ENCODE data around the gene EHD2.
"Not testable (repeated sequence)": the region's sequence is repeated elsewhere in the genome, so short reads cannot be mapped to it uniquely, and the experiment has no call there.

EHD2 gene

DNA sequence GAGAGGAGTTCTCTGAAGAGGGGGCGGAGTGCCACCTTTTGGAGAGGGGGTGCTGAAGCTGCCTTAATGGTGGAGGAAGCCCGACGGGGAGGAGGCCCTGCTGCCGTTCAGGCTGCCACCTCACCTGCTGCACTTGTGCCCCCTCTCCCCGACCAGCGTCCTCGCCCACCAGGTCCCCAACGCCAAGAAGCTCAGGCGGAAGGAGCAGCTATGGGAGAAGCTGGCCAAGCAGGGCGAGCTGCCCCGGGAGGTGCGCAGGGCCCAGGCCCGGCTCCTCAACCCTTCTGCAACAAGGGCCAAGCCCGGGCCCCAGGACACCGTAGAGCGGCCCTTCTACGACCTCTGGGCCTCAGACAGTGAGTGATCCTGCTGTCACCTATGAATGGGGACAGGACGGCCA lies 37.5 kb downstream of the EHD2 start:
- no peak for DNase-seq (ENCODE audit: low spot score)

GRCh38 chr19:47752440-47753211 lies 39.4 kb downstream of the EHD2 start:
- DNase-seq (ENCODE audit: low spot score), result no peak

- no peak for DNase-seq (ENCODE audit: low spot score)
Measured at GRCh38 chr19:47754206-47755064, 41.2 kb downstream of the EHD2 start.

GRCh38 chr19:47755065-47755761 lies 42.0 kb downstream of the EHD2 start:
- no peak for DNase-seq (ENCODE audit: low spot score)

GRCh38 chr19:47755762-47756626 lies 42.8 kb downstream of the EHD2 start:
- no peak for DNase-seq (ENCODE audit: low spot score)

- no peak for DNase-seq (ENCODE audit: low spot score)
Measured at GRCh38 chr19:47756627-47756929, 43.4 kb downstream of the EHD2 start.

DNA sequence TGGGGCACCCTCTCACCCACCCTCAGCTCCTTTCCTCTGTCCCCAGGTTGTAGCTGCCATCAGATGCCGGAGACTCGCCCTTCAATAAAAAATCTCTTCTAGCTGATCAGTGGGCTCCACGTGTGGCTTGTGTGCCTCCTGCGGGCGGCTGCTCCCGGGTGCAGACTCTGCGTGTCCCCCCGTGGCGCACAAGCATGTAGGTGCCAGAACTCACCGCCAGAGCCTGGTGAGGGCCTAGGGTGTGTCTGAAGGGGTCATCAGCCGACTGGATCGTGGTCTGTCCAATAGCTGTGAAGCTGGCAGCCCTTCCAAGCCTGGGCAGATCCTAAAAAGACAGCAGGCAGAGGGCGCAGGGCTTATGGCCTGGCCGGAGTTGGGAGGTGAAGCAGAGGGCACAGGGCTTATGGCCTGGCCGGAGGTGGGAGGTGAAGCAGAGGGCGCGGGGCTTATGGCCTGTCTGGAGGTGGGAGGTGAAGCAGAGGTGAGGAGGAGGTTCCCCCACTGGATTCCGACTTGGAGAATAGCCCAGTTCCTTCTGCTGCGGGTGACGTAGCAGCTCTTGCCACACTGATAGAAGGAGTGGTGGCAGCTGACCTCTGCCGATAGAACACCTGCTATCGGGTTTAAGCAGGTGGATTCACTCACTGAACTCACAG lies 43.9 kb downstream of the EHD2 start:
- DNase-seq (ENCODE audit: low spot score), result no peak

GRCh38 chr19:47757617-47758442 lies 44.6 kb downstream of the EHD2 start:
- no peak for DNase-seq (ENCODE audit: low spot score)

DNA sequence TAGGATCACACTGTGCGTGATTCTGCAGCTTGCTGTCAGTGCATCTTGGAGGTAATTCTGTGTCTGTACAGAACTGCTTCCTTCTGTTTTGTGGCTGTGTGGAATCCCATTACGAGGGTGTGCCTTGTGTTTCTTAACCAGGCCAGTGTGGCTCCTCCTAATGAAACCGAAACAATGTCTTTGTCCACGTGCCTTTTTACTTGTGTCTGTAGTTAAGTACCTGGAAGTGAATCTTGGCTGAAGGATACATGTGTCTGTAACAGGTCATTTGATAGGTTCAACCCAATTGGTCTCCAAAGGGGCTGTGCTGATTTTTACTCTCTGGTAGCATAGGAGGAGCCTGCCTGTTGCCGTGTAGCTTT lies 45.2 kb downstream of the EHD2 start:
- no peak for DNase-seq (ENCODE audit: low spot score)

DNA sequence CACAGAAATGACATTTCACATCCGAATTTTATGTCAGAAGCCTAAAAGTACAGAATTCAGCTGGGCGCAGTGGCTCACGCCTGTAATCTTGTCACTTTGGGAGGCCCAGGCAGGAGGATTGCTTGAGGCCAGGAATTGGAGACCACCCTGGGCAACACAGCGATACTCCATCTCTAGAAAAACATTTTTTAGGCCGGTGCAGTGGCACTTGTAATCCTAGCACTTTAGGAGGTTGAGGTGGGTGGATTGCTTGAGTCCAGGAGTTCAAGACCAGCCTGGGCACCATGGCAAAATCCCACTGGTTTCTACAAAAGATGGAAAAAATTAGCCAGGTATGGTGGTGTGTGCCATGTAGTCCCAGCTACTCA lies 47.4 kb downstream of the EHD2 start:
- no peak for DNase-seq (ENCODE audit: low spot score)

GRCh38 chr19:47761566-47761965 lies 48.3 kb downstream of the EHD2 start:
- DNase-seq (ENCODE audit: low spot score), result no peak

- no peak for DNase-seq (ENCODE audit: low spot score)
Measured at GRCh38 chr19:47762151-47762550, 48.9 kb downstream of the EHD2 start.

DNA sequence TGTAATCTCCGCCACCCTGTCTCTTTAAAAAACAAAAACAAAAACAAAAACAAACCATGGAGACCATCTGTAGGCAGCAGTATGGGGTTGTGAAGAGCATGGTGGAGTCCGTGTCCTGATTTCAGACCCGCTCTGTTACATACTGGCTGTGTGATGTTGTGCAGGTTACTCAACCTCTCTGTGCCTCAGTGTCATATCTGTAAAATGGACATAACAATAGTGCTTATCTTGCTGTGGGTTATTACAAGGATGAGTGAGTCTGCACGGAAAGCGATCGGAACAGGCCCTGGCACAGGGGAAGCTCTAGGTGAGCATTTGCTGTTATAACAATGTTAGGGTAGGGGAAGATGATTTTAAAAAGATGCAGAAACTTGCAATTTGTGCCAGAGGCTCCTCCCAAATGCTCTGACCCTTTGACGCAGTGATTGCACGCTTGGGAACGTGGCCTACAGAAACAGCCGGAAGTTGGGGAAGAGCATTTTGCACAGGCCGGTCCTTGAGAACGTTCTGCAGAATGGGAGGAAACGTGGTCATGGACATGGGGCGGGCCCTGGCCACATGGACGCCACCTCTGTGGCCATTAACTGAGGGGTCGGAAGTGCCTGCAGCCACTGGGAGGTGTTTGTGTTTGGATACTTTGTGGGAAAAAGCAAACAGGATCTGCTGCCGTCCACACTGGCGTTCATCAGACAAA lies 49.5 kb downstream of the EHD2 start:
- no peak for DNase-seq (ENCODE audit: low spot score)

DNA sequence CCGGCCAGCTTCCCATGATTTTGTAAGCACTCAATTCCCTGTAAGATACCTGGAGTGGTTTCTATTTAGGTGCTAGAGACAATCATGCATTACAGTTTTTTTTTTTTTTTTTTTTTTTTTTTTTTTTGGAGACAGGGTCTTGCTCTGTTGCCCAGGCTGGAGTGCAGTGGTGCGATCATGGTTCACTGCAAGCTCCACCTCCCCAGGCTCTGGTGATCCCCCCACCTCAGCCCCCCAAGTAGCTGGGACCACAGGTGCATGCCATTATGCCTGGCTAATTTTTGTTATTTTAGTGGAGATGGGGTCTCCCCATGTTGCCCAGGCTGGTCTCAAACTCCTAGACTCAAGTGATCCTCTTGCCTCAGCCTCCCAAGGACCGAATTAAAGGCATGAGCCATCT lies 51.5 kb downstream of the EHD2 start:
- not testable (repeated sequence) for DNase-seq (ENCODE audit: low spot score)

- DNase-seq (ENCODE audit: low spot score), result peak; percentile 76
Measured at GRCh38 chr19:47765523-47766358, 52.5 kb downstream of the EHD2 start.

DNA sequence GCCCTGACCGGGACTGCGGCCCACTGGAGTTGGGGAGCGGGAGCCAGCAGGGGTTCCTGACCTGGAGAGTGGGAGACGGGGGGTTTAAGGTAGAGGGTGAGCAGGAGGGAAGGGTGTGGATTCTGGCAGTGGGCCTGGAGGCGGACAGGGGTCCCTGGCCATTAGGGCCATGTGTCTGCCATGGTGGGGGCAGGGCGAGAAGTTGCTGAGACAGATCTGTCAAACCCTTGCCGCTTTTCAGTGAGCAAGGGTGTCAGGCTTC lies 53.1 kb downstream of the EHD2 start:
- no peak for DNase-seq (ENCODE audit: low spot score)

GRCh38 chr19:47766670-47767069 lies 53.4 kb downstream of the EHD2 start:
- DNase-seq (ENCODE audit: low spot score), result no peak

DNA sequence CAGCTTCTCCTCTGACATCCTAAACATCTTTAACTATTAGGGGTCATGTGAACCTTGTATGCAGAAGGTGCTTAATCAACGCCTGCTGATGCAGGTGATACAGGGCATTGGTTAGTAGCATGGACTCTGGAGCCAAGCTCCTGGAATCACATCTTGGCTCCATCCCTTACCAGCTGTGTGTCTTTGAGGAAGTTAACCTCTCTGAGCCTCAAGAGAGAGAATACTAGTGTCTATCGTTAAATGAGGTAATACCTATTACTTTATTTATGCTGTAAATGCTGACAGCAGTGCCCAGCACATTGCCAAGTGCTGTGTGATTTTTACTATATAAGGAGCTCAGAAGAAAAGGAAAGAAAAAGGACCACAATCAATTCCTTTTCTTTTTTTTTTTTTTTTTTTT lies 54.1 kb downstream of the EHD2 start:
- DNase-seq (ENCODE audit: low spot score), result no peak

GRCh38 chr19:47768604-47769003 lies 55.4 kb downstream of the EHD2 start:
- DNase-seq (ENCODE audit: low spot score), result no peak
